Body of pancreas (tissue), 4 donors: ENCODE data around the gene ZFP42.

Experiments
- CTCF ChIP-seq, 7 experiments: fragments of 450-650 bp in 4 of 7; fragments of 200-600 bp in 3 of 7; sonication (generic) in 3 of 7; IDR thresholded peaks; one replicate each; pipeline ENCODE4 v1.5.1; 2016 to 2019; ENCODE audit warnings: antibody characterized with exemption in 7 of 7
- POLR2A ChIP-seq, 3 donors: fragments of 450-650 bp; IDR thresholded peaks; one replicate each; pipeline ENCODE4 v1.6.1; 2016; ENCODE audit warnings: antibody characterized with exemption in 3 of 3, mild to moderate bottlenecking in 2 of 3

- TF ChIP-seq CTCF (IDR thresholded peaks at IDR 0.05) (no peak), POLR2A (IDR thresholded peaks at IDR 0.05) (no peak)
These were observed 47.6 kb downstream of the ZFP42 start for GRCh38 chr4:188043154-188043553.
